ENCODE data around the gene REG1A.

DNA sequence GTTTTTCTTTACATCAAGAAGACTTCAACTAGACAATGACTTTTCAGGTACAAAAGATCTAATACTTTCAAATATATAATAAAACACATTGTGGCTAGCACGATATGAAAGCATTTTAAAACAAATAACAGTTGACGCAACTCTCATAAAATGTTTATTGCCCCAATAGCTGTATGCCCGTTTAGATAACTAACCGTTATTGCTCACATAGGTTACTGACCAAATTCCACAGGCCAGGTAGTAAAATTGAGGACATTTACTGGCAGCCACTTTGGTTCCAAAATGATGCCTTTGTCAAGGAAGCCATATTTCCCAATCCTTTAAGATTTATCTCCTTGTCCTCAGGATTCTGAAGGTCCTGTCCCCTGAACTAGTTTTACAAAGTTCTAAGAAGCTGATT lies 29.6 kb upstream of the REG1A start:
- TF ChIP-seq KAT7 (CRISPR knock-in tag; IDR thresholded peaks at IDR 0.05; ENCODE audit: borderline replicate concordance) = no peak
- TF ChIP-seq FOXM1 (CRISPR knock-in tag; IDR thresholded peaks at IDR 0.05) = no peak
- no peak for TF ChIP-seq ZNF138 (CRISPR knock-in tag; IDR thresholded peaks at IDR 0.05; ENCODE audit: low read depth)
- no peak for TF ChIP-seq CCAR2 (optimal IDR thresholded peaks at IDR 0.05; ENCODE audit: low read depth, low read length)
- no peak for TF ChIP-seq SP1 (IDR thresholded peaks at IDR 0.05)
- no peak for TF ChIP-seq SP1 (CRISPR knock-in tag; IDR thresholded peaks at IDR 0.05)
- TF ChIP-seq, protein P1, sequence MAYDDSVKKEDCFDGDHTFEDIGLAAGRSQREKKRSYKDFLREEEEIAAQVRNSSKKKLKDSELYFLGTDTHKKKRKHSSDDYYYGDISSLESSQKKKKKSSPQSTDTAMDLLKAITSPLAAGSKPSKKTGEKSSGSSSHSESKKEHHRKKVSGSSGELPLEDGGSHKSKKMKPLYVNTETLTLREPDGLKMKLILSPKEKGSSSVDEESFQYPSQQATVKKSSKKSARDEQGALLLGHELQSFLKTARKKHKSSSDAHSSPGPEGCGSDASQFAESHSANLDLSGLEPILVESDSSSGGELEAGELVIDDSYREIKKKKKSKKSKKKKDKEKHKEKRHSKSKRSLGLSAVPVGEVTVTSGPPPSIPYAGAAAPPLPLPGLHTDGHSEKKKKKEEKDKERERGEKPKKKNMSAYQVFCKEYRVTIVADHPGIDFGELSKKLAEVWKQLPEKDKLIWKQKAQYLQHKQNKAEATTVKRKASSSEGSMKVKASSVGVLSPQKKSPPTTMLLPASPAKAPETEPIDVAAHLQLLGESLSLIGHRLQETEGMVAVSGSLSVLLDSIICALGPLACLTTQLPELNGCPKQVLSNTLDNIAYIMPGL (CRISPR knock-in tag; IDR thresholded peaks at IDR 0.05; ENCODE audit: borderline replicate concordance in 1 of 2, low read depth in 1 of 2) = no peak
- TF ChIP-seq RFX5 (IDR thresholded peaks at IDR 0.05; ENCODE audit: low read depth, low read length) = no peak
- TF ChIP-seq ESRRA (CRISPR knock-in tag; IDR thresholded peaks at IDR 0.05; ENCODE audit: low read depth) = no peak
- TF ChIP-seq, protein P2, sequence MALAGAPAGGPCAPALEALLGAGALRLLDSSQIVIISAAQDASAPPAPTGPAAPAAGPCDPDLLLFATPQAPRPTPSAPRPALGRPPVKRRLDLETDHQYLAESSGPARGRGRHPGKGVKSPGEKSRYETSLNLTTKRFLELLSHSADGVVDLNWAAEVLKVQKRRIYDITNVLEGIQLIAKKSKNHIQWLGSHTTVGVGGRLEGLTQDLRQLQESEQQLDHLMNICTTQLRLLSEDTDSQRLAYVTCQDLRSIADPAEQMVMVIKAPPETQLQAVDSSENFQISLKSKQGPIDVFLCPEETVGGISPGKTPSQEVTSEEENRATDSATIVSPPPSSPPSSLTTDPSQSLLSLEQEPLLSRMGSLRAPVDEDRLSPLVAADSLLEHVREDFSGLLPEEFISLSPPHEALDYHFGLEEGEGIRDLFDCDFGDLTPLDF (CRISPR knock-in tag; IDR thresholded peaks at IDR 0.05) = no peak
- TF ChIP-seq TBX3 (IDR thresholded peaks at IDR 0.05; ENCODE audit: borderline replicate concordance) = no peak

Measured in HepG2 (cell line).